PC-3 (cell line): ENCODE measurements around the gene RFXANK.

Experiments used
- EZH2 ChIP-seq: fragments of 300-600 bp; sonication (generic); IDR thresholded peaks from one replicate; pipeline ENCODE4 v1.6.1; 2017; ENCODE audit warnings: antibody characterized with exemption, mild to moderate bottlenecking, low read length; ENCODE audit not compliant: unreplicated experiment
- TF ChIP-seq, protein P1 (sequence below): fragments of 300-600 bp; sonication (generic); conservative IDR thresholded peaks from 2 replicates; pipeline ENCODE4 v1.5.1; 2017; ENCODE audit warnings: antibody characterized with exemption, low read depth, mild to moderate bottlenecking, low read length

DNA sequence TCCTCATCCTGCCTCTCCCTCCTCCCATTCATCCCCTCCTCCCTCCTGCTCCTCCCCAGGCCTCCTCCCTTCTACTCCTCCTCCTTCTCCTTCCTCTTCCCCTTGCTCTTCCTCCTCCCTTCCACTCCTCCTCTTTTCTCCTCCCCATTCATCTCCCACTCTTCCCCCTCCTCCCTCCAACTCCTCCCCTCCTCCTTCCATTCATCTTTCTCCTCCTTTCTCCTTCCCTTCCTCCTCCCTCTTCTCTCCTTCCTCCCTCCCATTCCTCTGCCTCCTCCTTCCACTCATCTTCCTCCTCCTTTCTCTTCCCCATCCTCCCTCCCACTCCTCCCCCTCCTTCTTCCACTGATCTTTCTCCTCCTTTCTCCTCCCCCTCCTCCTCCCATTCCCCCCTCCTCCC is 47.6 kb downstream of the RFXANK start:
- TF ChIP-seq, protein P1, sequence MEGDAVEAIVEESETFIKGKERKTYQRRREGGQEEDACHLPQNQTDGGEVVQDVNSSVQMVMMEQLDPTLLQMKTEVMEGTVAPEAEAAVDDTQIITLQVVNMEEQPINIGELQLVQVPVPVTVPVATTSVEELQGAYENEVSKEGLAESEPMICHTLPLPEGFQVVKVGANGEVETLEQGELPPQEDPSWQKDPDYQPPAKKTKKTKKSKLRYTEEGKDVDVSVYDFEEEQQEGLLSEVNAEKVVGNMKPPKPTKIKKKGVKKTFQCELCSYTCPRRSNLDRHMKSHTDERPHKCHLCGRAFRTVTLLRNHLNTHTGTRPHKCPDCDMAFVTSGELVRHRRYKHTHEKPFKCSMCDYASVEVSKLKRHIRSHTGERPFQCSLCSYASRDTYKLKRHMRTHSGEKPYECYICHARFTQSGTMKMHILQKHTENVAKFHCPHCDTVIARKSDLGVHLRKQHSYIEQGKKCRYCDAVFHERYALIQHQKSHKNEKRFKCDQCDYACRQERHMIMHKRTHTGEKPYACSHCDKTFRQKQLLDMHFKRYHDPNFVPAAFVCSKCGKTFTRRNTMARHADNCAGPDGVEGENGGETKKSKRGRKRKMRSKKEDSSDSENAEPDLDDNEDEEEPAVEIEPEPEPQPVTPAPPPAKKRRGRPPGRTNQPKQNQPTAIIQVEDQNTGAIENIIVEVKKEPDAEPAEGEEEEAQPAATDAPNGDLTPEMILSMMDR, result no peak
- no peak for TF ChIP-seq EZH2
